DND-41 (cell line): ENCODE data around the gene VCP.

ENCODE experiments used
- EZH2 ChIP-seq: IDR thresholded peaks from 3 replicates; pipeline ENCODE4 v1.6.1; 2012; ENCODE audit warnings: borderline replicate concordance, low read depth, mild to moderate bottlenecking, moderate library complexity, low read length, inconsistent platforms; ENCODE audit not compliant: severe bottlenecking
- TF ChIP-seq, protein P1 (sequence below): IDR thresholded peaks from 2 replicates; pipeline ENCODE4 v1.5.1; 2012; ENCODE audit warnings: borderline replicate concordance, low read length, moderate library complexity, mild to moderate bottlenecking; ENCODE audit not compliant: poor library complexity, severe bottlenecking; ENCODE audit errors: extremely low read depth

DNA sequence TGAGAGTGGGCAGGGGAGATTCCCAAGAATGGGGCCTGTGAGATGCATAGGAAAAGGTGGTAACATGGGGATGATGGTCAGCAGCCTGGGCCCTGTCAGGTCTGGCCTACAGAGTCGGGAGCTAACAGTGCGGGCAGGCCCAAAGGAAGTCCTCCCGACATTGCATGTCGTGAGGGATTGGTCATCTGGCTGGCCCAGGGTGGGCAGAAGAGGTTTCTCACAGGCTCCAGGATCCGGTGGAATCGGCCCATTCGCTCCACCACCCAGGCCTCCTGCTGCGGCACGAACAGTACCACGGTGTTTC, 30.0 kb upstream of the VCP start:
- TF ChIP-seq, protein P1, sequence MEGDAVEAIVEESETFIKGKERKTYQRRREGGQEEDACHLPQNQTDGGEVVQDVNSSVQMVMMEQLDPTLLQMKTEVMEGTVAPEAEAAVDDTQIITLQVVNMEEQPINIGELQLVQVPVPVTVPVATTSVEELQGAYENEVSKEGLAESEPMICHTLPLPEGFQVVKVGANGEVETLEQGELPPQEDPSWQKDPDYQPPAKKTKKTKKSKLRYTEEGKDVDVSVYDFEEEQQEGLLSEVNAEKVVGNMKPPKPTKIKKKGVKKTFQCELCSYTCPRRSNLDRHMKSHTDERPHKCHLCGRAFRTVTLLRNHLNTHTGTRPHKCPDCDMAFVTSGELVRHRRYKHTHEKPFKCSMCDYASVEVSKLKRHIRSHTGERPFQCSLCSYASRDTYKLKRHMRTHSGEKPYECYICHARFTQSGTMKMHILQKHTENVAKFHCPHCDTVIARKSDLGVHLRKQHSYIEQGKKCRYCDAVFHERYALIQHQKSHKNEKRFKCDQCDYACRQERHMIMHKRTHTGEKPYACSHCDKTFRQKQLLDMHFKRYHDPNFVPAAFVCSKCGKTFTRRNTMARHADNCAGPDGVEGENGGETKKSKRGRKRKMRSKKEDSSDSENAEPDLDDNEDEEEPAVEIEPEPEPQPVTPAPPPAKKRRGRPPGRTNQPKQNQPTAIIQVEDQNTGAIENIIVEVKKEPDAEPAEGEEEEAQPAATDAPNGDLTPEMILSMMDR, result no peak
- no peak for TF ChIP-seq EZH2
